ENCODE measurements around the gene EHMT1. TPM values are rescaled to one million over a fixed set of nuclear protein-coding genes. Genes with fewer than 3 reads are reported as not detected.
A peak's percentile ranks its signal among the peaks of the same experiment; 100 is the strongest.

The EHMT1 gene
- total RNA-seq, 1 donor from 2014 or later, result 64.5 TPM

- Histone ChIP-seq H3K4me2 (ENCODE audit: low read length) (no peak overlapping the region), H3K4me1 (ENCODE audit: insufficient read depth, low read length) (peaks cover 13% of the 10 kb centered on the region), H3K79me2 (ENCODE audit: insufficient read depth, low read length) (peaks cover 13% of the 10 kb centered on the region), H3K9ac (ENCODE audit: low read length) (no peak overlapping the region), H3K27ac (ENCODE audit: low read depth, low read length) (no peak overlapping the region), H3K4me3 (ENCODE audit: insufficient read depth, low read depth, low read length) (no peak overlapping the region), H3K27me3 (ENCODE audit: insufficient read depth, low read length) (no peaks in the 10 kb centered on the region), H3K9me3 (ENCODE audit: insufficient read depth, low read depth, low read length) (peaks cover 2% of the 10 kb centered on the region), H3K36me3 (ENCODE audit: insufficient read depth, low read length) (peaks cover 12% of the 10 kb centered on the region), H2AFZ (ENCODE audit: low read depth, low read length) (no peak overlapping the region), H4K20me1 (ENCODE audit: insufficient read depth, low read length) (no peaks in the 10 kb centered on the region)
- no peak overlapping the region for H3K4me3 Mint-ChIP-seq (ENCODE audit: unreplicated experiment)
- peaks cover 26% of the 10 kb centered on the region for H3K4me1 Mint-ChIP-seq (ENCODE audit: low read depth, unreplicated experiment)
- H3K27me3 Mint-ChIP-seq (ENCODE audit: low read depth, unreplicated experiment), result no peaks in the 10 kb centered on the region
- no peak overlapping the region for H3K27ac Mint-ChIP-seq (ENCODE audit: unreplicated experiment)
- peaks cover 58% of the 10 kb centered on the region for H3K36me3 Mint-ChIP-seq (ENCODE audit: low read depth, unreplicated experiment)
- no peak for DNase-seq (ENCODE audit: low read depth)
- TF ChIP-seq EZH2 (IDR thresholded peaks at IDR 0.05; ENCODE audit: insufficient read depth, low read length) (no peak), CTCF (IDR thresholded peaks at IDR 0.05; ENCODE audit: insufficient read depth, low read depth, low read length) (no peak)
- no peak for FAIRE-seq
- peaks cover 1% of the 10 kb centered on the region for H3K9me3 Mint-ChIP-seq (ENCODE audit: unreplicated experiment)
These were observed 137.4 kb downstream of the EHMT1 start for GRCh38 chr9:137756045-137756744.

GRCh38 chr9:137757139-137757538 is 138.3 kb downstream of the EHMT1 start:
- Histone ChIP-seq H3K27ac (ENCODE audit: low read depth, low read length) (peak overlapping the region; percentile 34), H3K9me3 (ENCODE audit: insufficient read depth, low read depth, low read length) (peaks cover 2% of the 10 kb centered on the region), H4K20me1 (ENCODE audit: insufficient read depth, low read length) (no peaks in the 10 kb centered on the region), H3K4me2 (ENCODE audit: low read length) (peak overlapping the region; percentile 70), H3K4me1 (ENCODE audit: insufficient read depth, low read length) (peaks cover 13% of the 10 kb centered on the region), H3K79me2 (ENCODE audit: insufficient read depth, low read length) (peaks cover 16% of the 10 kb centered on the region), H2AFZ (ENCODE audit: low read depth, low read length) (no peak overlapping the region), H3K27me3 (ENCODE audit: insufficient read depth, low read length) (no peaks in the 10 kb centered on the region), H3K36me3 (ENCODE audit: insufficient read depth, low read length) (peaks cover 12% of the 10 kb centered on the region), H3K4me3 (ENCODE audit: insufficient read depth, low read depth, low read length) (no peak overlapping the region), H3K9ac (ENCODE audit: low read length) (no peak overlapping the region)
- Mint-ChIP-seq H3K9me3 (ENCODE audit: unreplicated experiment) (peaks cover 1% of the 10 kb centered on the region), H3K27me3 (ENCODE audit: low read depth, unreplicated experiment) (no peaks in the 10 kb centered on the region), H3K4me3 (ENCODE audit: unreplicated experiment) (no peak overlapping the region), H3K4me1 (ENCODE audit: low read depth, unreplicated experiment) (peaks cover 26% of the 10 kb centered on the region), H3K27ac (ENCODE audit: unreplicated experiment) (peak overlapping the region; percentile 84), H3K36me3 (ENCODE audit: low read depth, unreplicated experiment) (peaks cover 55% of the 10 kb centered on the region)
- no peak for FAIRE-seq
- TF ChIP-seq EZH2 (IDR thresholded peaks at IDR 0.05; ENCODE audit: insufficient read depth, low read length) (no peak), CTCF (IDR thresholded peaks at IDR 0.05; ENCODE audit: insufficient read depth, low read depth, low read length) (no peak)
- DNase-seq (ENCODE audit: low read depth), result no peak

- no peaks in the 10 kb centered on the region for H3K27me3 ChIP-seq (ENCODE audit: insufficient read depth, low read length)
- H3K36me3 ChIP-seq (ENCODE audit: insufficient read depth, low read length), result peaks cover 13% of the 10 kb centered on the region
- Mint-ChIP-seq H3K27ac (ENCODE audit: unreplicated experiment) (peak overlapping the region; percentile 84), H3K9me3 (ENCODE audit: unreplicated experiment) (peaks cover 1% of the 10 kb centered on the region), H3K4me3 (ENCODE audit: unreplicated experiment) (peak overlapping the region; percentile 51), H3K4me1 (ENCODE audit: low read depth, unreplicated experiment) (peaks cover 26% of the 10 kb centered on the region), H3K36me3 (ENCODE audit: low read depth, unreplicated experiment) (peaks cover 52% of the 10 kb centered on the region), H3K27me3 (ENCODE audit: low read depth, unreplicated experiment) (no peaks in the 10 kb centered on the region)
- FAIRE-seq (no peak), DNase-seq (ENCODE audit: low read depth) (peak; percentile 75)
- peaks cover 13% of the 10 kb centered on the region for H3K4me1 ChIP-seq (ENCODE audit: insufficient read depth, low read length)
- H3K4me2 ChIP-seq (ENCODE audit: low read length), result peak overlapping the region; percentile 70
- peak overlapping the region; percentile 24 for H3K9ac ChIP-seq (ENCODE audit: low read length)
- H3K4me3 ChIP-seq (ENCODE audit: insufficient read depth, low read depth, low read length), result peak overlapping the region; percentile 13
- peak overlapping the region; percentile 45 for H3K27ac ChIP-seq (ENCODE audit: low read depth, low read length)
- peaks cover 2% of the 10 kb centered on the region for H3K9me3 ChIP-seq (ENCODE audit: insufficient read depth, low read depth, low read length)
- H4K20me1 ChIP-seq (ENCODE audit: insufficient read depth, low read length), result peaks cover under 1% of the 10 kb centered on the region
- no peak for TF ChIP-seq CTCF (IDR thresholded peaks at IDR 0.05; ENCODE audit: insufficient read depth, low read depth, low read length)
- TF ChIP-seq EZH2 (IDR thresholded peaks at IDR 0.05; ENCODE audit: insufficient read depth, low read length), result no peak
- no peak overlapping the region for H2AFZ ChIP-seq (ENCODE audit: low read depth, low read length)
- peaks cover 20% of the 10 kb centered on the region for H3K79me2 ChIP-seq (ENCODE audit: insufficient read depth, low read length)
These were observed 138.8 kb downstream of the EHMT1 start for GRCh38 chr9:137757613-137758029.

All from astrocyte (in vitro differentiated cells and primary cell).